H1 (cell line): Measurements from ENCODE around the gene EHHADH. TPM values are rescaled to one million over a fixed set of nuclear protein-coding genes. Genes with fewer than 3 reads are reported as not detected.

ENCODE experiments used
- CTCF ChIA-PET: fragments of 300-600 bp; sonication (Branson Sonifier 250); formaldehyde crosslinking; loops from one replicate; lab custom pipeline; 2021; ENCODE audit not compliant: partially characterized antibody; lab: Charles Lee
- POLR2A ChIA-PET: fragments of 300-600 bp; sonication (Branson Sonifier 250); formaldehyde crosslinking; loops from one replicate; lab custom pipeline; 2021; ENCODE audit warnings: inconsistent platforms; ENCODE audit not compliant: partially characterized antibody; lab: Charles Lee
- DNase-seq, 2 experiments: peaks; one replicate each; pipeline versions ENCODE4 v3.0.0 to v3.0.0-alpha.2; 2010 to 2022; ENCODE audit warnings: low spot score in 2 of 2, low read depth in 1 of 2, mixed read lengths in 1 of 2
- FAIRE-seq: peaks from 2 replicates; lab custom pipeline; 2011; peaks lifted over from hg19 to GRCh38; lab: Jason Lieb, UNC
- H2AFZ ChIP-seq: 2 replicates; pipeline ENCODE4 v1.8.1; 2012; ENCODE audit warnings: low read length, inconsistent platforms
- H2AK5ac ChIP-seq: 2 replicates; pipeline ENCODE4 v1.6.1; 2013; ENCODE audit warnings: low read depth, low read length
- H2BK120ac ChIP-seq: replicated peaks from 2 replicates; pipeline ENCODE3; 2013; ENCODE audit warnings: low read depth, low read length, inconsistent platforms
- H2BK12ac ChIP-seq: 2 replicates; pipeline ENCODE4 v1.6.1; 2013; ENCODE audit warnings: low read depth, low read length
- H2BK15ac ChIP-seq: 2 replicates; pipeline ENCODE4 v1.6.1; 2013; ENCODE audit warnings: low read length
- H2BK20ac ChIP-seq: 2 replicates; pipeline ENCODE4 v1.6.1; 2013; ENCODE audit warnings: low read length
- H2BK5ac ChIP-seq: 2 replicates; pipeline ENCODE4 v1.6.1; 2013; ENCODE audit warnings: low read depth, low read length
- H3K14ac ChIP-seq: 2 replicates; pipeline ENCODE4 v1.6.1; 2013; ENCODE audit warnings: inconsistent platforms; ENCODE audit not compliant: insufficient read length
- H3K18ac ChIP-seq: 2 replicates; pipeline ENCODE4 v1.6.1; 2013; ENCODE audit warnings: low read length; ENCODE audit errors: extremely low read depth
- H3K23ac ChIP-seq: 2 replicates; pipeline ENCODE4 v1.6.1; 2013; ENCODE audit warnings: inconsistent platforms; ENCODE audit not compliant: insufficient read length
- H3K23me2 ChIP-seq: 2 replicates; pipeline ENCODE4 v1.6.1; 2013; ENCODE audit warnings: low read depth, low read length
- H3K27ac ChIP-seq: 2 replicates; pipeline ENCODE4 v1.6.1; 2011; ENCODE audit warnings: low read depth, low read length, inconsistent platforms
- H3K27me3 ChIP-seq, 4 experiments: replicated peaks in 1 of 4; 1 replicate in 1 of 4; 2 replicates in 3 of 4; pipeline versions ENCODE4 v1.6.1 to v1.8.1; 2011 to 2013; ENCODE audit warnings: low read length in 3 of 4, mild to moderate bottlenecking in 3 of 4, inconsistent platforms in 2 of 4, mixed read lengths in 2 of 4, moderate library complexity in 1 of 4; ENCODE audit not compliant: control insufficient read depth in 3 of 4, insufficient read depth in 3 of 4; ENCODE audit errors: extremely low read depth in 1 of 4
- H3K36me3 ChIP-seq, 4 experiments: 2 replicates each; pipeline versions ENCODE4 v1.6.1 to v1.8.1; 2011 to 2013; ENCODE audit warnings: mild to moderate bottlenecking in 4 of 4, low read length in 3 of 4, moderate library complexity in 2 of 4, control low read depth in 1 of 4, inconsistent platforms in 1 of 4; ENCODE audit not compliant: insufficient read depth in 4 of 4, control insufficient read depth in 2 of 4
- H3K4ac ChIP-seq: replicated peaks from 2 replicates; pipeline ENCODE3; 2013; ENCODE audit warnings: low read length, low read depth, mixed read lengths, inconsistent platforms; ENCODE audit not compliant: insufficient read length
- H3K4me1 ChIP-seq, 4 experiments: replicated peaks in 1 of 4; 1 replicate in 1 of 4; 2 replicates in 3 of 4; pipeline versions ENCODE4 v1.6.1 to v1.8.1; 2011 to 2013; ENCODE audit warnings: low read length in 3 of 4, inconsistent platforms in 2 of 4, mixed read lengths in 1 of 4; ENCODE audit not compliant: insufficient read depth in 4 of 4, control insufficient read depth in 3 of 4
- H3K4me2 ChIP-seq, 2 experiments: 2 replicates each; pipeline versions ENCODE4 v1.6.1 to v1.8.1; 2011 to 2013; ENCODE audit warnings: low read depth in 2 of 2, low read length in 2 of 2, control low read depth in 1 of 2, inconsistent platforms in 1 of 2, mild to moderate bottlenecking in 1 of 2; ENCODE audit not compliant: insufficient read depth in 1 of 2
- H3K4me3 ChIP-seq, 4 experiments: fragments of 200-600, 300-600 bp in 1 of 4; sonication (generic), shearing (Covaris generic), sonication (Bioruptor Twin) in 1 of 4; 2 replicates each; pipeline versions ENCODE4 v1.5.1 to v1.8.1; 2011 to 2016; ENCODE audit warnings: low read length in 4 of 4, low read depth in 3 of 4, control low read depth in 2 of 4, inconsistent platforms in 2 of 4, mild to moderate bottlenecking in 2 of 4, mixed read lengths in 1 of 4, moderate library complexity in 1 of 4; ENCODE audit not compliant: insufficient read depth in 2 of 4; ENCODE audit errors: extremely low read depth in 1 of 4
- H3K56ac ChIP-seq: replicated peaks from 2 replicates; pipeline ENCODE3; 2013; ENCODE audit warnings: low read depth, mild to moderate bottlenecking, mixed read lengths, low read length, inconsistent platforms; ENCODE audit not compliant: insufficient read length
- H3K79me1 ChIP-seq: 2 replicates; pipeline ENCODE4 v1.6.1; 2013; ENCODE audit warnings: low read depth, low read length, control low read depth
- H3K79me2 ChIP-seq, 2 experiments: 2 replicates each; pipeline versions ENCODE4 v1.6.1 to v1.8.1; 2012 to 2013; ENCODE audit warnings: low read length in 2 of 2, mild to moderate bottlenecking in 2 of 2, inconsistent platforms in 1 of 2; ENCODE audit not compliant: insufficient read depth in 2 of 2, control insufficient read depth in 1 of 2
- H3K9ac ChIP-seq, 4 experiments: replicated peaks in 1 of 4; 1 replicate in 1 of 4; 2 replicates in 3 of 4; pipeline versions ENCODE4 v1.6.1 to v1.8.1; 2011 to 2013; ENCODE audit warnings: low read depth in 3 of 4, low read length in 3 of 4, control low read depth in 2 of 4, mild to moderate bottlenecking in 2 of 4, moderate library complexity in 2 of 4, inconsistent platforms in 1 of 4; ENCODE audit errors: extremely low read depth in 1 of 4
- H3K9me3 ChIP-seq, 2 experiments: 2 replicates each; pipeline versions ENCODE4 v1.6.1 to v1.8.1; 2012 to 2013; ENCODE audit warnings: mild to moderate bottlenecking in 2 of 2, moderate library complexity in 2 of 2, control low read depth in 1 of 2, inconsistent platforms in 1 of 2, low read depth in 1 of 2, low read length in 1 of 2, mixed read lengths in 1 of 2; ENCODE audit not compliant: insufficient read depth in 2 of 2
- H4K20me1 ChIP-seq, 2 experiments: replicated peaks in 1 of 2; 2 replicates each; pipeline versions ENCODE3 to v1.8.1; 2011 to 2013; ENCODE audit warnings: inconsistent platforms in 2 of 2, low read length in 2 of 2, mild to moderate bottlenecking in 1 of 2; ENCODE audit not compliant: insufficient read depth in 2 of 2, control insufficient read depth in 1 of 2
- H4K5ac ChIP-seq: 2 replicates; pipeline ENCODE4 v1.6.1; 2013; ENCODE audit warnings: low read length, low read depth, mixed read lengths, inconsistent platforms; ENCODE audit not compliant: insufficient read length
- H4K8ac ChIP-seq: 2 replicates; pipeline ENCODE4 v1.8.0; 2013; ENCODE audit warnings: mild to moderate bottlenecking, moderate library complexity, low read length, inconsistent platforms; ENCODE audit not compliant: insufficient read depth; ENCODE audit errors: extremely low read depth
- H4K91ac ChIP-seq: replicated peaks from 2 replicates; pipeline ENCODE3; 2013; ENCODE audit warnings: low read length, mixed read lengths, inconsistent platforms; ENCODE audit not compliant: insufficient read length
- ATF2 ChIP-seq: IDR thresholded peaks from 2 replicates; pipeline ENCODE4 v1.6.1; 2012; ENCODE audit warnings: low read length, inconsistent platforms
- BRCA1 ChIP-seq: IDR thresholded peaks from 2 replicates; pipeline ENCODE4 v1.6.1; 2012; ENCODE audit warnings: low read depth, low read length, improper control_type of control experiment
- CHD2 ChIP-seq: IDR thresholded peaks from 2 replicates; pipeline ENCODE4 v1.6.1; 2012; ENCODE audit warnings: low read length, improper control_type of control experiment
- E2F6 ChIP-seq: IDR thresholded peaks from 2 replicates; pipeline ENCODE4 v1.6.1; 2012; ENCODE audit warnings: inconsistent platforms
- EGR1 ChIP-seq: IDR thresholded peaks from 2 replicates; pipeline ENCODE4 v1.6.1; 2011; ENCODE audit warnings: low read depth, low read length, borderline replicate concordance
- EP300 ChIP-seq, 2 experiments: IDR thresholded peaks; 1 replicate in 1 of 2; 2 replicates in 1 of 2; pipeline ENCODE4 v1.6.1; 2011 to 2012; ENCODE audit warnings: low read depth in 2 of 2, low read length in 2 of 2, mild to moderate bottlenecking in 2 of 2, borderline replicate concordance in 1 of 2, inconsistent platforms in 1 of 2, moderate library complexity in 1 of 2
- EZH2 ChIP-seq: fragments of 200-600 bp; sonication (generic); IDR thresholded peaks from 2 replicates; pipeline ENCODE4 v1.7.1; 2012; ENCODE audit warnings: low read depth, mild to moderate bottlenecking, moderate library complexity, low read length, inconsistent platforms; ENCODE audit not compliant: severe bottlenecking
- MAFK ChIP-seq: IDR thresholded peaks from 2 replicates; pipeline ENCODE4 v1.6.1; 2012; ENCODE audit warnings: low read depth, mild to moderate bottlenecking, improper control_type of control experiment, low read length
- RFX5 ChIP-seq: IDR thresholded peaks from 2 replicates; pipeline ENCODE4 v1.6.1; 2011; ENCODE audit warnings: low read depth, low read length, improper control_type of control experiment, borderline replicate concordance
- RNF2 ChIP-seq: fragments of 200-900, 300-1000 bp; sonication (generic); IDR thresholded peaks from 2 replicates; pipeline ENCODE4 v1.7.1; 2016; ENCODE audit warnings: borderline replicate concordance, low read depth, mild to moderate bottlenecking, antibody characterized with exemption, low read length; ENCODE audit not compliant: poor library complexity, severe bottlenecking; ENCODE audit errors: missing control alignments
- SRF ChIP-seq: IDR thresholded peaks from 2 replicates; pipeline ENCODE4 v1.6.1; 2011; ENCODE audit warnings: mild to moderate bottlenecking, low read depth, low read length, moderate library complexity
- WGBS, 2 experiments: shearing (Covaris generic) in 1 of 2; methylation state at CpG; one replicate each; pipeline versions ENCODE4 v1.1.6 to v1.1.7; 2013 to 2015; ENCODE audit warnings: low lambda C conversion rate in 2 of 2, mixed read lengths in 2 of 2, inconsistent platforms in 1 of 2, low coverage in 1 of 2, missing lambda C conversion rate in 1 of 2; ENCODE audit not compliant: insufficient replicate concordance in 2 of 2, insufficient coverage in 1 of 2, insufficient read length in 1 of 2; ENCODE audit errors: extremely low coverage in 1 of 2, missing lambda C conversion rate in 1 of 2; 5-methylcytosine and 5-hydroxymethylcytosine counted together
- polyA plus RNA-seq, 7 experiments: library from polyadenylated mRNA; depleted of rRNA in 3 of 7; stranded (reverse) in 5 of 7; unstranded in 2 of 7; fragments of >200 nt in 5 of 7; fragments of 200-250 nt in 2 of 7; gene quantifications; 1 replicate in 5 of 7; 2 replicates in 1 of 7; 4 replicates in 1 of 7; pipeline versions ENCODE4 v1.2.1 to v1.2.3, GENCODE V29; 2011 to 2013; ENCODE audit warnings: missing spikeins in 2 of 7, mixed read lengths in 2 of 7
- total RNA-seq: library from RNA; stranded (reverse); fragmentation: NEBNext Ultra II Directional; extraction: Animal tissue kit (Norgen Biotek cat#: 25700); gene quantifications from 2 replicates; pipeline ENCODE4 v1.2.1, GENCODE V29; 2021

The EHHADH gene
- total and polyA plus RNA-seq, 2 of the 8 experiments (the other 6 are each of a cell fraction or from before 2014, with no cell fraction given): 1.4 to 3.5 TPM

- 96% methylated on average over 5 of the region's 5 CpGs; no CpG with 5 or more reads in 1 of the 2 experiments for WGBS, 2 experiments
- CTCF ChIA-PET: interaction anchor here (0.9 to 3.1 kb wide), 3 partner anchors 13 to 22 kb away, joined by 4 to 12 read pairs (median 4); no protein-coding TSS in a partner anchor
- no peaks in the 10 kb centered on the region for H3K4me1 ChIP-seq
- no peak for TF ChIP-seq EP300 (IDR thresholded peaks at IDR 0.05; ENCODE audit: borderline replicate concordance in 1 of 2, low read depth in 2 of 2, low read length in 2 of 2)
- no peak for TF ChIP-seq CHD2
- no peak for TF ChIP-seq RNF2
- TF ChIP-seq EZH2: no peak
- TF ChIP-seq SRF: no peak
- TF ChIP-seq MAFK: no peak
- TF ChIP-seq E2F6: no peak
- TF ChIP-seq EGR1: no peak
- TF ChIP-seq BRCA1: no peak
- TF ChIP-seq RFX5: no peak
- TF ChIP-seq ATF2: no peak
Observed at GRCh38 chr3:185200639-185201038, 53.2 kb downstream of the EHHADH start.

More at GRCh38 chr3:185200639-185201038, 53.2 kb downstream of the EHHADH start:
- FAIRE-seq (no peak), DNase-seq (no peak)
- no peak overlapping the region for H2BK20ac ChIP-seq
- H3K27ac ChIP-seq: no peak overlapping the region
- H3K23me2 ChIP-seq: no peaks in the 10 kb centered on the region
- H2BK12ac ChIP-seq: no peak overlapping the region
- no peak overlapping the region for H3K4ac ChIP-seq
- POLR2A ChIA-PET: no interaction called here
- no peak overlapping the region for H4K8ac ChIP-seq
- no peaks in the 10 kb centered on the region for H3K79me2 ChIP-seq
- H4K91ac ChIP-seq: no peak overlapping the region
- H3K23ac ChIP-seq: no peak overlapping the region
- H2BK15ac ChIP-seq: no peak overlapping the region
- H2AFZ ChIP-seq: no peak overlapping the region
- H4K5ac ChIP-seq: no peak overlapping the region
- no peak overlapping the region for H3K56ac ChIP-seq
- H3K36me3 ChIP-seq: no peaks in the 10 kb centered on the region
- no peak overlapping the region for H2AK5ac ChIP-seq
- no peak overlapping the region for H3K4me3 ChIP-seq
- H2BK5ac ChIP-seq: no peak overlapping the region
- no peak overlapping the region for H3K4me2 ChIP-seq
- H3K9ac ChIP-seq: no peak overlapping the region; a peak in 1 of 7 replicates
- H4K20me1 ChIP-seq: no peaks in the 10 kb centered on the region
- no peaks in the 10 kb centered on the region for H3K79me1 ChIP-seq
- H3K27me3 ChIP-seq: no peaks in the 10 kb centered on the region
- H3K18ac ChIP-seq: no peak overlapping the region
- H3K14ac ChIP-seq: no peak overlapping the region
- H3K9me3 ChIP-seq: no peaks in the 10 kb centered on the region
- no peak overlapping the region for H2BK120ac ChIP-seq
